ENCODE measurements around the gene PDX1. TPM values are rescaled to one million over a fixed set of nuclear protein-coding genes. Genes with fewer than 3 reads are reported as not detected.

Gene PDX1
- total and polyA plus RNA-seq, 2 of the 13 experiments (the other 11 are each of a cell fraction or from before 2014, with no cell fraction given), result 0.07 TPM; not detected in 1

- TF ChIP-seq CTCF (CRISPR knock-in tag; IDR thresholded peaks at IDR 0.05) (peak; percentile 90), MYC (CRISPR knock-in tag; IDR thresholded peaks at IDR 0.05; ENCODE audit: borderline replicate concordance) (peak; percentile 93), ZNF777 (CRISPR knock-in tag; IDR thresholded peaks at IDR 0.05) (0 out of 2 replicates have a peak, but pooled peaks have one; percentile 25), ZNF616 (CRISPR knock-in tag; IDR thresholded peaks at IDR 0.05; ENCODE audit: low read depth) (no peak), NR2F1 (CRISPR knock-in tag; IDR thresholded peaks at IDR 0.05) (peak; percentile 80 to 91), ZNF281 (CRISPR knock-in tag; IDR thresholded peaks at IDR 0.05; ENCODE audit: borderline replicate concordance) (peak; percentile 65; the same call in 1 of the 2 replicates), ZFAT (CRISPR knock-in tag; conservative IDR thresholded peaks at IDR 0.05) (0 out of 2 replicates have a peak, but pooled peaks have one; percentile 38), GABPA (IDR thresholded peaks at IDR 0.05; ENCODE audit: low read depth, low read length) (no peak), GABPA (CRISPR knock-in tag; IDR thresholded peaks at IDR 0.05; ENCODE audit: low read depth) (peak; percentile 32; the same call in 1 of the 2 replicates), ZFP1 (CRISPR knock-in tag; IDR thresholded peaks at IDR 0.05) (0 out of 2 replicates have a peak, but pooled peaks have one; percentile 29), ZBTB2 (CRISPR knock-in tag; IDR thresholded peaks at IDR 0.05; ENCODE audit: low read depth) (peak; percentile 76; the same call in 1 of the 2 replicates), NCOR1 (IDR thresholded peaks at IDR 0.05; ENCODE audit: borderline replicate concordance, low read length) (no peak; the same call in 1 of the 2 replicates), ZNF142 (CRISPR knock-in tag; IDR thresholded peaks at IDR 0.05) (peak; percentile 64; the same call in 1 of the 2 replicates), TSC22D2 (CRISPR knock-in tag; IDR thresholded peaks at IDR 0.05; ENCODE audit: borderline replicate concordance) (peak; percentile 61; the same call in 1 of the 2 replicates)
These were observed 40.8 kb downstream of the PDX1 start (continued) for GRCh38 chr13:27960362-27961226.
